GM18502 (cell line): ENCODE measurements around the gene LONRF2.
"Not testable (repeated sequence)": the region's sequence is repeated elsewhere in the genome, so short reads cannot be mapped to it uniquely, and the experiment has no call there.

Experiments
- ATAC-seq: cut with Tn5 transposase; IDR thresholded peaks from one replicate; pipeline ENCODE4 v1.9.1; 2021; ENCODE audit warnings: mild to moderate bottlenecking; ENCODE audit not compliant: unreplicated experiment, poor library complexity

The LONRF2 gene

GRCh38 chr2:100321866-100322820 lies at the start of gene LONRF2:
Gene LONRF2 (minus strand): TSS chr2:100322501. CDS start chr2:100322093, 408 bp downstream.
- no peak for ATAC-seq

GRCh38 chr2:100367163-100367562 lies 44.9 kb upstream of the LONRF2 start:
- no peak for ATAC-seq

- ATAC-seq = no peak
Observed at GRCh38 chr2:100365434-100365833, 43.1 kb upstream of the LONRF2 start.

GRCh38 chr2:100362269-100362668 lies 40.0 kb upstream of the LONRF2 start:
- not testable (repeated sequence) for ATAC-seq

GRCh38 chr2:100359576-100359975 lies 37.3 kb upstream of the LONRF2 start:
- no peak for ATAC-seq

- no peak for ATAC-seq
Observed at GRCh38 chr2:100358554-100358953, 36.3 kb upstream of the LONRF2 start.

GRCh38 chr2:100352521-100352920 lies 30.2 kb upstream of the LONRF2 start:
- no peak for ATAC-seq

- ATAC-seq = no peak
Observed at GRCh38 chr2:100350661-100351185, 28.4 kb upstream of the LONRF2 start.

- not testable (repeated sequence) for ATAC-seq
Observed at GRCh38 chr2:100345144-100345543, 22.8 kb upstream of the LONRF2 start.

- ATAC-seq = no peak
Observed at GRCh38 chr2:100344433-100344832, 22.1 kb upstream of the LONRF2 start.

GRCh38 chr2:100342466-100342865 lies 20.2 kb upstream of the LONRF2 start:
- not testable (repeated sequence) for ATAC-seq

- no peak for ATAC-seq
Observed at GRCh38 chr2:100339823-100340222, 17.5 kb upstream of the LONRF2 start.

- no peak for ATAC-seq
Observed at GRCh38 chr2:100334929-100335328, 12.6 kb upstream of the LONRF2 start.

GRCh38 chr2:100327742-100328141 lies 5.4 kb upstream of the LONRF2 start:
- ATAC-seq = no peak

- ATAC-seq = no peak
Observed at GRCh38 chr2:100321179-100321865, 979 bp downstream of the LONRF2 start.

- no peak for ATAC-seq
Observed at GRCh38 chr2:100320547-100321178, 1.6 kb downstream of the LONRF2 start.

GRCh38 chr2:100317634-100318033 lies 4.7 kb downstream of the LONRF2 start:
- no peak for ATAC-seq

GRCh38 chr2:100309973-100310719 lies 12.2 kb downstream of the LONRF2 start:
- ATAC-seq = no peak

- ATAC-seq = no peak
Observed at GRCh38 chr2:100309311-100309710, 13.0 kb downstream of the LONRF2 start.

- no peak for ATAC-seq
Observed at GRCh38 chr2:100303744-100304143, 18.6 kb downstream of the LONRF2 start.
